Hindlimb muscle (tissue), 1 donor: ENCODE results near the gene TMEM131. TPM values are rescaled to one million over a fixed set of nuclear protein-coding genes. Genes with fewer than 3 reads are reported as not detected.
"Not testable (repeated sequence)": the region's sequence is repeated elsewhere in the genome, so short reads cannot be mapped to it uniquely, and the experiment has no call there.

Experiments used
- DNase-seq: peaks from one replicate; pipeline ENCODE4 v3.0.0-alpha.2; 2013
- polyA plus RNA-seq: library from polyadenylated mRNA; unstranded; fragments of 120-200 nt; gene quantifications from one replicate; pipeline ENCODE4 v1.2.1, GENCODE V29; 2013; ENCODE audit not compliant: insufficient read length

The TMEM131 gene
- polyA plus RNA-seq = 53.2 TPM

GRCh38 chr2:97995734-97996624, at the start of gene TMEM131:
TMEM131 (minus strand) TSS chr2:97995948; CDS start chr2:97995662, 286 bp downstream.
- DNase-seq = peak; percentile 96

- DNase-seq = not testable (repeated sequence)
These were observed 49.0 kb upstream of the TMEM131 start for GRCh38 chr2:98044730-98045129.

- no peak for DNase-seq
These were observed 47.4 kb upstream of the TMEM131 start for GRCh38 chr2:98043101-98043500.

- no peak for DNase-seq
These were observed 44.7 kb upstream of the TMEM131 start for GRCh38 chr2:98040331-98040939.

- DNase-seq = no peak
These were observed 43.5 kb upstream of the TMEM131 start for GRCh38 chr2:98039085-98039756.

- no peak for DNase-seq
These were observed 42.1 kb upstream of the TMEM131 start for GRCh38 chr2:98037666-98038336.

- no peak for DNase-seq
These were observed 41.5 kb upstream of the TMEM131 start for GRCh38 chr2:98037206-98037605.

- no peak for DNase-seq
These were observed 40.7 kb upstream of the TMEM131 start for GRCh38 chr2:98036349-98037000.

- DNase-seq = no peak
These were observed 39.0 kb upstream of the TMEM131 start for GRCh38 chr2:98034745-98035144.

GRCh38 chr2:98032086-98032485, 36.3 kb upstream of the TMEM131 start:
- no peak for DNase-seq

- DNase-seq = no peak
These were observed 34.0 kb upstream of the TMEM131 start for GRCh38 chr2:98029718-98030222.

- no peak for DNase-seq
These were observed 33.4 kb upstream of the TMEM131 start for GRCh38 chr2:98028931-98029717.

GRCh38 chr2:98028101-98028561, 32.4 kb upstream of the TMEM131 start:
- no peak for DNase-seq

GRCh38 chr2:98027538-98027937, 31.8 kb upstream of the TMEM131 start:
- no peak for DNase-seq

- no peak for DNase-seq
These were observed 31.3 kb upstream of the TMEM131 start for GRCh38 chr2:98026927-98027522.

GRCh38 chr2:98026292-98026691, 30.5 kb upstream of the TMEM131 start:
- no peak for DNase-seq

GRCh38 chr2:98025481-98026037, 29.8 kb upstream of the TMEM131 start:
- no peak for DNase-seq

- DNase-seq = not testable (repeated sequence)
These were observed 26.3 kb upstream of the TMEM131 start for GRCh38 chr2:98022067-98022466.

- DNase-seq = no peak
These were observed 25.4 kb upstream of the TMEM131 start for GRCh38 chr2:98020992-98021713.

GRCh38 chr2:98020516-98020915, 24.8 kb upstream of the TMEM131 start:
- DNase-seq = no peak
